Skin of body (tissue), 2 donors: Measurements from ENCODE around the gene WNT3. TPM values are rescaled to one million over a fixed set of nuclear protein-coding genes. Genes with fewer than 3 reads are reported as not detected.

Experiments used
- DNase-seq: peaks from one replicate; lab custom pipeline; 2025; lab: John Stamatoyannopoulos, UW
- total RNA-seq: library from RNA; depleted of rRNA; stranded (reverse); fragments of >200 nt; gene quantifications from one replicate; pipeline ENCODE4 v1.2.3, GENCODE V29; 2014

WNT3 gene
- total RNA-seq, 1 donor from 2014 or later = 10.5 TPM

DNA sequence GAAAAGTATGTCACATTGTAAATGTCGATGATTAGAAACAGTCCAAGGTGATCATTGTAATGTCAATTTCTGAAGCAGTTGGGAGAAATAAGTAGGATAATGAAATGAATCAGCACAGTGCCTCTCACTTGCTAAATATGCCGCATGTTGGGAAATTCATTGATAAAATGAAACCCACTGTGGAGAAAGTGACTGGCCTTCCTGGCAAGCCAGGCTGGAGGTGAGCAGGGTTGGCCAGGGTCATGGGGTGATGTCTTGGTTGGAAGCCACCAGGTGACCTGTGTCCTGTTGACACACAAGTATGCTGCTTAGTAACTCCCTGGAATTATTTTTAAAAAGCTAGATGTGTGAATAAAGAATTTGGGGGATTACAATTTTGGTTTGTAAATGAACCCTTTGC lies 18.0 kb upstream of the WNT3 start:
- DNase-seq = no peak

DNA sequence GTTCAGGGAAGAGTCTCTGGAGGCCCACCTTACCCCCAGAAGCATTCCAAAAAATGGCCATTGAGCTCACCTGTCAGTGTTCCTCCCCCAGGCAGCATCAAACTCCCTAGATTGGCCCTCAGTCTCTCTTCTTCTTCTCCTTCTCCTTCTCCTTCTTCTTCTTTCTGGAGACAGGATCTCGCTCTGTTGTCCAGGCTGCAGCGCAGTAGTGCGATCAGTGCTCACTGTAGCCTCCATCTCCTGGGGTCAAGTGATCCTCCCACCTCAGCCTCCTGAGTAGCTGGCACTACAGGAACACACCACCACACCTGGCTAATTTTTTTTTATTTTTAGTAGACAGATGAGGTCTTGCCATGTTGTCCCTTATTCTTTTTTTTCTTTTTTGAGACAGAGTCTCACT lies 16.4 kb upstream of the WNT3 start:
- no peak for DNase-seq

DNA sequence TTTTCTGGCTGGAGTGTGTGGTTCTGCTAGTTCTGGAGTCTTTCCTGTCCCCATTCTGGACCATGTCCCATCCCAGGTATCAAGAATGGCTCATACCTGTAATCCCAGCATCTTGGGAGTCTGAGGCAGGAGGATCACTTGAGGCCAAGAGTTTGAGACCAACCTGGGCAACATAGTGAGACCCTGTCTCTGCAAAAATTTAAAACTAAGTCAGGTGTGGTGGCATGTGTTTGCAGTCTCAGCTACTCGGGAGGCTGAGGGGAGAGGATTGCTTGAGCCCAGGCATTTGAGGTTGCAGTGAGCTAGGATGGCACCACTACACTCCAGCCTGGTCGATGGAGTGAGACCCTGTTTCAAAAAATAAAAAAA lies 15.3 kb upstream of the WNT3 start:
- DNase-seq = no peak

- no peak for DNase-seq
Measured at GRCh38 chr17:46832945-46833839, 14.7 kb upstream of the WNT3 start.

DNA sequence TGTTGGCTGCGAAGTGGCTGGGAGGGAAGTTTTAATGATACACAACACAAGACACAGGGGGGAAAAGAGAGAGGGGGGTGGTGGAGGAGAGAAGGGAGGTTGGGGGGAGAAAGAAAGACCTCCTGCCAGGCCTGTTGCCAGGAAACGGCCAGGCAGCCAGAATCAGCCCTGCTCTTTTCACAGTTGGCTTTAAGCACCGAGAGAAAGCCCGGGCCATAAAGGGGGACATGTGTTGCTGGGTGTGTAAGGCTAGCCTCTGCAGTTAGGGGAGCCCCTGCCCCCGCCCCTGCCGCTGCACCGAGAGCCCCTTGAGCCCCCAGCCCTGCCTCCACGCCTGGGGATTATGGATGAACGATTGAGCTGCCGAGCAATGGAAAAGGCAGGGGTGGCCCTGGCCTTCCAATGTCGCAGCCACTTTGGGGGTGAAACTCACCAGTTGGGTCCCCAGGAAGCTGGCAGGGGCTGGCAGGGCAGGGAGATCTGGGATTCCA lies 13.9 kb upstream of the WNT3 start:
- DNase-seq = no peak

GRCh38 chr17:46831573-46832330 lies 13.3 kb upstream of the WNT3 start:
- no peak for DNase-seq

DNA sequence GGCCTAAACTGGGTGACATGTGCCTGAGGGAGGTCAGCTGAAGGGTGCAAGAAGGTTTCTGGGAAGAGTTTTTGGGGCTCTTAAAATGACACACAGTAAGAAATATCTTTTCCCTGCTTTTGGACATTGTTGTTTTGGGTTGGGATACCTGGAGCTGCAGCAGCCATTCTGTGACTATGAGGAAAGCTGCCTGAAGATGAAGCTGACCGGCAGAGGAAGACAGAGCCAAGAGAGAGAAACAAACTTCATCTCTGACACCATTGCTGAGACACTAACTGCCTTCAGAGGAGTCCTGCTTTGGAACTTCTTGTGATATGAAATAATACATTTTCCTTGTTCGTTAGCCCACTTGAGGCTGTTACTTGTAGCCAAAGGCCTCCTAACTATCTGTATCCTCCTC lies 8.8 kb upstream of the WNT3 start:
- DNase-seq = no peak

GRCh38 chr17:46826116-46826515 lies 7.6 kb upstream of the WNT3 start:
- DNase-seq = no peak

- DNase-seq = no peak
Measured at GRCh38 chr17:46823657-46824056, 5.2 kb upstream of the WNT3 start.

GRCh38 chr17:46822388-46822921 lies 4.0 kb upstream of the WNT3 start:
- no peak for DNase-seq

GRCh38 chr17:46821482-46822387 lies 3.2 kb upstream of the WNT3 start:
- no peak for DNase-seq

- no peak for DNase-seq
Measured at GRCh38 chr17:46820592-46821450, 2.3 kb upstream of the WNT3 start.

GRCh38 chr17:46819906-46820351 lies 1.4 kb upstream of the WNT3 start:
- no peak for DNase-seq

- no peak for DNase-seq
Measured at GRCh38 chr17:46818929-46819859, 702 bp upstream of the WNT3 start.

GRCh38 chr17:46817901-46818209 lies 637 bp downstream of the WNT3 start:
- no peak for DNase-seq

- DNase-seq = no peak
Measured at GRCh38 chr17:46817151-46817900, 1.2 kb downstream of the WNT3 start.

DNA sequence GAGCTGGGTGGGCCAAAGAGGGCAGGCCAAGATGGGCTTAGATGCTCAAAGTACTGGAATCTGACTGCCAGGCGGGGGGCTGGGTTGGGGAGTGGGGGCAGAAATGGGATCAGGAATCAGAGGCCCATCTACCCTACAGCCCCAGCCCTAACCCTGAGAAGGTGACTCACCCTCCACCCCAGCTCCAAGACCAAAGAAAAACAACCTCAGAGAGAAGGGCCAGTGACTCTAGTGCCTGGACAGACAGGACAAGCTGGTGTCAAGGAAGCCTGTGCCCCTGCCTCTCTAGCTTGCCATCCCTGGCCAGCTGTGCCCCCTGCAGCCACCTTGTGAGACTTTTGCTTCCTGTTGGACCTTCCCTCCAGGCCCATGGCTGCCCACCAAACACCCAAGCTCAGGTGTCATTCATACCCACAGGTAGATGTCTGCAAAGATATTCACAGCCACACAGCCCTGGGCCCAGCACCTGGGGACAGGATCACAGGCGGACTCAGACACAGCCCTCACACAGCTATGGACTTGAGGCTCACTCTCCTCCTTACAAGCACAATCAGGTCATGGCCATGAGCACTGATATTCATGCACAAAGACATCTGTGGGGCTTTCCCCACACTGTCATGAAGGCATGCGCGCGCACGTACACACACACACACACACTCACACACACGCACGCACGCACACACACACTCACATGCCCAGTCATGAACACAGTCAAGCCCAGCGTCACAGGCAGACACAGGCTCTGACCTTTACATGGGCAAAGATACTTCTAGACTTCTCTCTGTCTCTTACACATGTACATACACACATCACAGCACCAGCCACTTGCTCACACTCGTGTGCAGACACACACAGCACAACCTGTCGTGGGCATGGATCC lies 2.8 kb downstream of the WNT3 start:
- no peak for DNase-seq

DNA sequence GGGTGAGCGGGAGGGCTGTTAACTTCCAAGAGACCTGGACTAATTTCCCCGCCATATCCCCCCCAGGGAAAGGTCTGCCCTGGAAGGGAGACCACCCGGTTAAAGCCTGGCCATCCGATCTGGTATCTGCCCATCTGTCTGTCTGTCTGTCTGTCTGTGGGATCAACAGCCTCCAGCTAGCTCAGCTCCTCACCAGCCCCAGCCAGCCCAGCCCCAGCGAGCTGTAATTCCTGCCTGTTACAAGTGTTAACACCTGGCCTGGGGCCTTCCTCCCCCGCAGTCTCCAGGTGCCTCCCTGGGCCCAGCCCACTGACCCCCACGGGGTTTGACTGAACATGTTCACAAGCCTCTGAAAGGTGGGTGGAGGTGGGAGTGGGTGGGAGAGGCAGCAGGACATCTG lies 4.0 kb downstream of the WNT3 start:
- DNase-seq = no peak
